ENCODE measurements around the gene OR2J3.

DNA sequence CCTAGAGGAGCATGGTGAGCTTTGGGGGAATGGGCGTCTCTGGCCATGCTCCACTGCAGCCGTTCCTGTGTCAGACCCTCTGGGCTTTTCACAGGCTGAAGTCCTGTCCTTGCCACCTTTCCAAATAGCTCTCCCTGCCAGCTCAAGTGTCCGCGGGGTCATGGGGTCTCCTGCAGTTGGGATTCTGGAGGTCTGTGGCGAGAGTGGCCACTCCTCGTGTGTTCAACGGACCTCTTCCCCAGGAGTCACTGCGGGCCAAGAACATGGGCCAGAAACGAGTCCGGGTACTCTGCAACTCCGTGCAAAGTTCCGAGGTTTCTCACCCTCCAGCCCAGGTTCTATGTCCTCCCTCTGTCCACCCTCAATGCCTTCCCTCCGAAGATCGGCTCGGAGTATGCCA lies 25.4 kb upstream of the OR2J3 start:
- TF ChIP-seq, protein P1, sequence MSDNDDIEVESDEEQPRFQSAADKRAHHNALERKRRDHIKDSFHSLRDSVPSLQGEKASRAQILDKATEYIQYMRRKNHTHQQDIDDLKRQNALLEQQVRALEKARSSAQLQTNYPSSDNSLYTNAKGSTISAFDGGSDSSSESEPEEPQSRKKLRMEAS (IDR thresholded peaks at IDR 0.05; ENCODE audit: low read depth, low read length), result no peak
- TF ChIP-seq, protein P2, sequence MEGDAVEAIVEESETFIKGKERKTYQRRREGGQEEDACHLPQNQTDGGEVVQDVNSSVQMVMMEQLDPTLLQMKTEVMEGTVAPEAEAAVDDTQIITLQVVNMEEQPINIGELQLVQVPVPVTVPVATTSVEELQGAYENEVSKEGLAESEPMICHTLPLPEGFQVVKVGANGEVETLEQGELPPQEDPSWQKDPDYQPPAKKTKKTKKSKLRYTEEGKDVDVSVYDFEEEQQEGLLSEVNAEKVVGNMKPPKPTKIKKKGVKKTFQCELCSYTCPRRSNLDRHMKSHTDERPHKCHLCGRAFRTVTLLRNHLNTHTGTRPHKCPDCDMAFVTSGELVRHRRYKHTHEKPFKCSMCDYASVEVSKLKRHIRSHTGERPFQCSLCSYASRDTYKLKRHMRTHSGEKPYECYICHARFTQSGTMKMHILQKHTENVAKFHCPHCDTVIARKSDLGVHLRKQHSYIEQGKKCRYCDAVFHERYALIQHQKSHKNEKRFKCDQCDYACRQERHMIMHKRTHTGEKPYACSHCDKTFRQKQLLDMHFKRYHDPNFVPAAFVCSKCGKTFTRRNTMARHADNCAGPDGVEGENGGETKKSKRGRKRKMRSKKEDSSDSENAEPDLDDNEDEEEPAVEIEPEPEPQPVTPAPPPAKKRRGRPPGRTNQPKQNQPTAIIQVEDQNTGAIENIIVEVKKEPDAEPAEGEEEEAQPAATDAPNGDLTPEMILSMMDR (IDR thresholded peaks at IDR 0.05 in 2 of 3, conservative IDR thresholded peaks at IDR 0.05 in 1 of 3; ENCODE audit: control insufficient read depth in 2 of 3, extremely low read depth in 1 of 3, insufficient read depth in 1 of 3, low read depth in 3 of 3, low read length in 3 of 3), result no peak
- TF ChIP-seq, protein P3, sequence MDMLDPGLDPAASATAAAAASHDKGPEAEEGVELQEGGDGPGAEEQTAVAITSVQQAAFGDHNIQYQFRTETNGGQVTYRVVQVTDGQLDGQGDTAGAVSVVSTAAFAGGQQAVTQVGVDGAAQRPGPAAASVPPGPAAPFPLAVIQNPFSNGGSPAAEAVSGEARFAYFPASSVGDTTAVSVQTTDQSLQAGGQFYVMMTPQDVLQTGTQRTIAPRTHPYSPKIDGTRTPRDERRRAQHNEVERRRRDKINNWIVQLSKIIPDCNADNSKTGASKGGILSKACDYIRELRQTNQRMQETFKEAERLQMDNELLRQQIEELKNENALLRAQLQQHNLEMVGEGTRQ (IDR thresholded peaks at IDR 0.05; ENCODE audit: borderline replicate concordance, low read depth, low read length), result no peak
- TF ChIP-seq, protein P4, sequence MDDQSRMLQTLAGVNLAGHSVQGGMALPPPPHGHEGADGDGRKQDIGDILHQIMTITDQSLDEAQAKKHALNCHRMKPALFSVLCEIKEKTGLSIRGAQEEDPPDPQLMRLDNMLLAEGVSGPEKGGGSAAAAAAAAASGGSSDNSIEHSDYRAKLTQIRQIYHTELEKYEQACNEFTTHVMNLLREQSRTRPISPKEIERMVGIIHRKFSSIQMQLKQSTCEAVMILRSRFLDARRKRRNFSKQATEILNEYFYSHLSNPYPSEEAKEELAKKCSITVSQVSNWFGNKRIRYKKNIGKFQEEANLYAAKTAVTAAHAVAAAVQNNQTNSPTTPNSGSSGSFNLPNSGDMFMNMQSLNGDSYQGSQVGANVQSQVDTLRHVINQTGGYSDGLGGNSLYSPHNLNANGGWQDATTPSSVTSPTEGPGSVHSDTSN (IDR thresholded peaks at IDR 0.05; ENCODE audit: insufficient replicate concordance, low read depth, low read length), result no peak
- TF ChIP-seq POLR2A (IDR thresholded peaks at IDR 0.05; ENCODE audit: low read depth, low read length) (no peak), HDAC6 (IDR thresholded peaks at IDR 0.05; ENCODE audit: unreplicated experiment) (no peak), NR2F1 (conservative IDR thresholded peaks at IDR 0.05) (no peak), FOS (IDR thresholded peaks at IDR 0.05; ENCODE audit: borderline replicate concordance, extremely low read depth, insufficient read length) (no peak), POLR2AphosphoS5 (IDR thresholded peaks at IDR 0.05; ENCODE audit: low read length) (no peak), SMC3 (IDR thresholded peaks at IDR 0.05; ENCODE audit: borderline replicate concordance, low read length) (no peak)
- TF ChIP-seq, protein P5, sequence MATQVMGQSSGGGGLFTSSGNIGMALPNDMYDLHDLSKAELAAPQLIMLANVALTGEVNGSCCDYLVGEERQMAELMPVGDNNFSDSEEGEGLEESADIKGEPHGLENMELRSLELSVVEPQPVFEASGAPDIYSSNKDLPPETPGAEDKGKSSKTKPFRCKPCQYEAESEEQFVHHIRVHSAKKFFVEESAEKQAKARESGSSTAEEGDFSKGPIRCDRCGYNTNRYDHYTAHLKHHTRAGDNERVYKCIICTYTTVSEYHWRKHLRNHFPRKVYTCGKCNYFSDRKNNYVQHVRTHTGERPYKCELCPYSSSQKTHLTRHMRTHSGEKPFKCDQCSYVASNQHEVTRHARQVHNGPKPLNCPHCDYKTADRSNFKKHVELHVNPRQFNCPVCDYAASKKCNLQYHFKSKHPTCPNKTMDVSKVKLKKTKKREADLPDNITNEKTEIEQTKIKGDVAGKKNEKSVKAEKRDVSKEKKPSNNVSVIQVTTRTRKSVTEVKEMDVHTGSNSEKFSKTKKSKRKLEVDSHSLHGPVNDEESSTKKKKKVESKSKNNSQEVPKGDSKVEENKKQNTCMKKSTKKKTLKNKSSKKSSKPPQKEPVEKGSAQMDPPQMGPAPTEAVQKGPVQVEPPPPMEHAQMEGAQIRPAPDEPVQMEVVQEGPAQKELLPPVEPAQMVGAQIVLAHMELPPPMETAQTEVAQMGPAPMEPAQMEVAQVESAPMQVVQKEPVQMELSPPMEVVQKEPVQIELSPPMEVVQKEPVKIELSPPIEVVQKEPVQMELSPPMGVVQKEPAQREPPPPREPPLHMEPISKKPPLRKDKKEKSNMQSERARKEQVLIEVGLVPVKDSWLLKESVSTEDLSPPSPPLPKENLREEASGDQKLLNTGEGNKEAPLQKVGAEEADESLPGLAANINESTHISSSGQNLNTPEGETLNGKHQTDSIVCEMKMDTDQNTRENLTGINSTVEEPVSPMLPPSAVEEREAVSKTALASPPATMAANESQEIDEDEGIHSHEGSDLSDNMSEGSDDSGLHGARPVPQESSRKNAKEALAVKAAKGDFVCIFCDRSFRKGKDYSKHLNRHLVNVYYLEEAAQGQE (IDR thresholded peaks at IDR 0.05; ENCODE audit: low read depth, low read length), result no peak

Data from GM12878 (cell line).